ENCODE results near the gene VIPAS39.

DNA sequence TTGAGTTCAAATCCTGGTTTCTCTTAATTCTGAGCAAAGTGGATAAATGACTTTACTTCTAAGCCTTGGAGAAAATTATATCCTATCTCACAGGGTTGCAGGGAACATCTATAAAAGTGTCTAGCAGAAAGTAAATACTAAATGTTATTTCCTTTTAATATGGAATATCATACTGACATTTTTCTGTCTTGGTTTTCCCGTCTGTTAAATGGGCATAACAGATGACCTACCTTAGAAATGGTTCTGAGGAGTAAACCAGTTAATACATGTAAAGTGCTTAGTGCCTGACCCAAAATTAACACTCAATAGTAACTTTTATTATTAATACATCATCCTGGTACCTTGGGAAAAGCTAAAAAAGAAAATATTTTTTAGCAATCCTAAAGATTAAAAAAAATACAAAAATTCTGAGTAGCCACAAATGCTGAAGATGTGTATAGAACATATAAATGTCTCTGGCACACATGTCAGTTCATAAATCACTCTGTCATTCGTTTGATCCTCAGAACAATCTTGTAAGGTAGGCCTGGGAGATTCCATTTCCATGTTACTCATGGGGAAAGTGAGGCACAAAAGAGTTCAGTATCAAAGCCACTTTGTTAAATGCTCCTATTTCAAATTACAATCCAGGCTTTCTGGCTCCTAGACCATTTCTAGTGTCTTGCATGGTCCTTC lies 1.3 kb downstream of the VIPAS39 start:
- TF ChIP-seq, protein P1, sequence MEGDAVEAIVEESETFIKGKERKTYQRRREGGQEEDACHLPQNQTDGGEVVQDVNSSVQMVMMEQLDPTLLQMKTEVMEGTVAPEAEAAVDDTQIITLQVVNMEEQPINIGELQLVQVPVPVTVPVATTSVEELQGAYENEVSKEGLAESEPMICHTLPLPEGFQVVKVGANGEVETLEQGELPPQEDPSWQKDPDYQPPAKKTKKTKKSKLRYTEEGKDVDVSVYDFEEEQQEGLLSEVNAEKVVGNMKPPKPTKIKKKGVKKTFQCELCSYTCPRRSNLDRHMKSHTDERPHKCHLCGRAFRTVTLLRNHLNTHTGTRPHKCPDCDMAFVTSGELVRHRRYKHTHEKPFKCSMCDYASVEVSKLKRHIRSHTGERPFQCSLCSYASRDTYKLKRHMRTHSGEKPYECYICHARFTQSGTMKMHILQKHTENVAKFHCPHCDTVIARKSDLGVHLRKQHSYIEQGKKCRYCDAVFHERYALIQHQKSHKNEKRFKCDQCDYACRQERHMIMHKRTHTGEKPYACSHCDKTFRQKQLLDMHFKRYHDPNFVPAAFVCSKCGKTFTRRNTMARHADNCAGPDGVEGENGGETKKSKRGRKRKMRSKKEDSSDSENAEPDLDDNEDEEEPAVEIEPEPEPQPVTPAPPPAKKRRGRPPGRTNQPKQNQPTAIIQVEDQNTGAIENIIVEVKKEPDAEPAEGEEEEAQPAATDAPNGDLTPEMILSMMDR (IDR thresholded peaks at IDR 0.05; ENCODE audit: insufficient read depth, low read length, poor library complexity, severe bottlenecking): no peak
- no peak for TF ChIP-seq EZH2phosphoT487 (conservative IDR thresholded peaks at IDR 0.05; ENCODE audit: low read length)

All from SU-DHL-6 (cell line).